Transverse colon (tissue), 3 donors: ENCODE results near the gene CISH.

ENCODE experiments used
- CTCF ChIP-seq, 5 experiments: fragments of 200-600 bp in 3 of 5; fragments of 450-650 bp in 2 of 5; sonication (generic) in 3 of 5; IDR thresholded peaks; 1 replicate in 2 of 5; 2 replicates in 3 of 5; pipeline ENCODE4 v1.5.1; 2016 to 2017; ENCODE audit warnings: antibody characterized with exemption in 5 of 5, inconsistent platforms in 3 of 5, mild to moderate bottlenecking in 2 of 5, moderate library complexity in 1 of 5
- POLR2A ChIP-seq: fragments of 450-650 bp; IDR thresholded peaks from one replicate; pipeline ENCODE4 v1.6.1; 2016; ENCODE audit warnings: antibody characterized with exemption, mild to moderate bottlenecking, moderate library complexity

- TF ChIP-seq POLR2A (no peak), CTCF (IDR thresholded peaks at IDR 0.05) (no peak)
These were observed 23.5 kb upstream of the CISH start for GRCh38 chr3:50635066-50635465.
